NCI-H187 treated with DMSO at 0.1 percent for 48 hours (cell line): Measurements from ENCODE around the gene WWC1.
"Not testable (repeated sequence)": the region's sequence is repeated elsewhere in the genome, so short reads cannot be mapped to it uniquely, and the experiment has no call there.

Source experiments
- DNase-seq: peaks from one replicate; lab custom pipeline; 2025; lab: John Stamatoyannopoulos, UW

WWC1 gene

GRCh38 chr5:168334695-168335094, 43.2 kb downstream of the WWC1 start:
- no peak for DNase-seq

- no peak for DNase-seq
Observed at GRCh38 chr5:168337361-168337760, 45.9 kb downstream of the WWC1 start.

- DNase-seq: no peak
Observed at GRCh38 chr5:168339109-168339771, 47.8 kb downstream of the WWC1 start.

GRCh38 chr5:168339772-168340140, 48.3 kb downstream of the WWC1 start:
- DNase-seq: not testable (repeated sequence)

- DNase-seq: no peak
Observed at GRCh38 chr5:168340487-168340886, 49.0 kb downstream of the WWC1 start.

GRCh38 chr5:168341178-168341577, 49.7 kb downstream of the WWC1 start:
- DNase-seq: no peak

- no peak for DNase-seq
Observed at GRCh38 chr5:168342151-168342825, 50.8 kb downstream of the WWC1 start.

- no peak for DNase-seq
Observed at GRCh38 chr5:168342985-168343384, 51.5 kb downstream of the WWC1 start.

- DNase-seq: no peak
Observed at GRCh38 chr5:168346417-168346816, 55.0 kb downstream of the WWC1 start.

- no peak for DNase-seq
Observed at GRCh38 chr5:168347368-168348083, 56.1 kb downstream of the WWC1 start.

- DNase-seq: no peak
Observed at GRCh38 chr5:168348084-168348414, 56.6 kb downstream of the WWC1 start.

- DNase-seq: no peak
Observed at GRCh38 chr5:168350315-168350714, 58.9 kb downstream of the WWC1 start.

GRCh38 chr5:168353216-168353957, 61.9 kb downstream of the WWC1 start:
- no peak for DNase-seq

GRCh38 chr5:168354397-168354796, 63.0 kb downstream of the WWC1 start:
- no peak for DNase-seq

GRCh38 chr5:168356171-168356570, 64.7 kb downstream of the WWC1 start:
- DNase-seq: no peak

GRCh38 chr5:168356592-168356991, 65.1 kb downstream of the WWC1 start:
- no peak for DNase-seq

- DNase-seq: no peak
Observed at GRCh38 chr5:168357876-168358275, 66.4 kb downstream of the WWC1 start.

GRCh38 chr5:168359820-168360460, 68.5 kb downstream of the WWC1 start:
- DNase-seq: no peak

GRCh38 chr5:168360521-168361285, 69.3 kb downstream of the WWC1 start:
- DNase-seq: no peak

- DNase-seq: no peak
Observed at GRCh38 chr5:168362097-168362885, 70.8 kb downstream of the WWC1 start.
